HAP-1 (cell line): ENCODE data around the gene JPH2.

Source experiments
- DNase-seq, 2 experiments: peaks; one replicate each; pipeline ENCODE4 v3.0.0-alpha.2; 2016 to 2020; ENCODE audit warnings: low spot score in 2 of 2
- H3K27me3 ChIP-seq: fragments of 250-450 bp; sonication (Bioruptor Pico); 2 replicates; pipeline ENCODE4 v1.5.1; 2020; ENCODE audit warnings: low read depth, mild to moderate bottlenecking, moderate library complexity
- H3K36me3 ChIP-seq: fragments of 250-450 bp; sonication (Bioruptor Pico); replicated peaks from 2 replicates; pipeline ENCODE4 v1.5.1; 2020; ENCODE audit warnings: mild to moderate bottlenecking
- H3K4me1 ChIP-seq: fragments of 250-450 bp; sonication (Bioruptor Pico); 2 replicates; pipeline ENCODE4 v1.5.1; 2020; ENCODE audit warnings: mild to moderate bottlenecking
- H3K4me3 ChIP-seq: fragments of 250-450 bp; sonication (Bioruptor Pico); 2 replicates; pipeline ENCODE4 v1.5.1; 2020; ENCODE audit warnings: mild to moderate bottlenecking, moderate library complexity
- H3K9me3 ChIP-seq: fragments of 250-450 bp; sonication (Bioruptor Pico); 2 replicates; pipeline ENCODE4 v1.5.1; 2020; ENCODE audit warnings: mild to moderate bottlenecking, moderate library complexity
- in situ Hi-C: fragments of 300-500 bp; cut with MboI; formaldehyde crosslinking; loops from 3 replicates; pipeline ENCODE4 v1.14.3; 2020; ENCODE audit warnings: low sequenced_read_pairs, inconsistent platforms, mixed read lengths

The JPH2 gene

GRCh38 chr20:44173116-44173515 lies 13.9 kb downstream of the JPH2 start:
- Histone ChIP-seq H3K4me3 (no peak overlapping the region), H3K27me3 (peaks cover 32% of the 10 kb centered on the region), H3K36me3 (no peaks in the 10 kb centered on the region), H3K9me3 (no peaks in the 10 kb centered on the region), H3K4me1 (no peaks in the 10 kb centered on the region)
- in situ Hi-C loops, result no loop called here
- DNase-seq, result no peak

GRCh38 chr20:44172572-44172950 lies 14.4 kb downstream of the JPH2 start:
- in situ Hi-C loops, result no loop called here
- Histone ChIP-seq H3K27me3 (peaks cover 32% of the 10 kb centered on the region), H3K4me3 (no peak overlapping the region), H3K36me3 (no peaks in the 10 kb centered on the region), H3K9me3 (no peaks in the 10 kb centered on the region), H3K4me1 (no peaks in the 10 kb centered on the region)
- DNase-seq, result no peak

GRCh38 chr20:44171775-44172571 lies 15.0 kb downstream of the JPH2 start:
- no peaks in the 10 kb centered on the region for H3K9me3 ChIP-seq
- in situ Hi-C loops, result no loop called here
- H3K4me3 ChIP-seq, result no peak overlapping the region
- no peaks in the 10 kb centered on the region for H3K4me1 ChIP-seq
- DNase-seq, result no peak
- no peaks in the 10 kb centered on the region for H3K36me3 ChIP-seq
- H3K27me3 ChIP-seq, result peaks cover 32% of the 10 kb centered on the region

GRCh38 chr20:44170816-44171410 lies 16.1 kb downstream of the JPH2 start:
- in situ Hi-C loops, result no loop called here
- no peak overlapping the region for H3K4me3 ChIP-seq

GRCh38 chr20:44167736-44168135 lies 19.3 kb downstream of the JPH2 start:
- in situ Hi-C loops, result no loop called here
- Histone ChIP-seq H3K9me3 (no peaks in the 10 kb centered on the region), H3K36me3 (no peaks in the 10 kb centered on the region), H3K4me1 (no peaks in the 10 kb centered on the region), H3K27me3 (peaks cover 30% of the 10 kb centered on the region), H3K4me3 (no peak overlapping the region)
- DNase-seq, result no peak

More at GRCh38 chr20:44170816-44171410, 16.1 kb downstream of the JPH2 start:
- Histone ChIP-seq H3K27me3 (peaks cover 32% of the 10 kb centered on the region), H3K4me1 (no peaks in the 10 kb centered on the region), H3K9me3 (no peaks in the 10 kb centered on the region), H3K36me3 (no peaks in the 10 kb centered on the region)
- no peak for DNase-seq

GRCh38 chr20:44166477-44166876 lies 20.5 kb downstream of the JPH2 start:
- Histone ChIP-seq H3K36me3 (no peaks in the 10 kb centered on the region), H3K4me3 (no peak overlapping the region), H3K27me3 (peaks cover 17% of the 10 kb centered on the region), H3K4me1 (no peaks in the 10 kb centered on the region), H3K9me3 (no peaks in the 10 kb centered on the region)
- DNase-seq, result no peak
- in situ Hi-C loops, result no loop called here

- H3K4me1 ChIP-seq, result no peaks in the 10 kb centered on the region
- no peaks in the 10 kb centered on the region for H3K9me3 ChIP-seq
- no peaks in the 10 kb centered on the region for H3K36me3 ChIP-seq
- no peak overlapping the region for H3K4me3 ChIP-seq
- no peak for DNase-seq
- in situ Hi-C loops, result no loop called here
- peaks cover 12% of the 10 kb centered on the region for H3K27me3 ChIP-seq
Observed at GRCh38 chr20:44166008-44166407, 21.0 kb downstream of the JPH2 start.

GRCh38 chr20:44160133-44160532 lies 26.9 kb downstream of the JPH2 start:
- in situ Hi-C loops, result no loop called here
- H3K4me3 ChIP-seq, result no peak overlapping the region
- no peak for DNase-seq
- no peaks in the 10 kb centered on the region; the same call in 1 of the 2 replicates for H3K27me3 ChIP-seq
- H3K9me3 ChIP-seq, result no peaks in the 10 kb centered on the region
- no peaks in the 10 kb centered on the region for H3K36me3 ChIP-seq
- no peaks in the 10 kb centered on the region for H3K4me1 ChIP-seq

- Histone ChIP-seq H3K4me1 (no peaks in the 10 kb centered on the region), H3K4me3 (no peak overlapping the region), H3K36me3 (no peaks in the 10 kb centered on the region), H3K27me3 (no peaks in the 10 kb centered on the region; the same call in 1 of the 2 replicates), H3K9me3 (no peaks in the 10 kb centered on the region)
- in situ Hi-C loops, result no loop called here
- no peak for DNase-seq
Observed at GRCh38 chr20:44159711-44160110, 27.3 kb downstream of the JPH2 start.

GRCh38 chr20:44159125-44159524 lies 27.9 kb downstream of the JPH2 start:
- Histone ChIP-seq H3K9me3 (no peaks in the 10 kb centered on the region), H3K36me3 (no peaks in the 10 kb centered on the region), H3K4me3 (no peak overlapping the region), H3K4me1 (no peaks in the 10 kb centered on the region), H3K27me3 (no peaks in the 10 kb centered on the region; the same call in 1 of the 2 replicates)
- in situ Hi-C loops, result no loop called here
- DNase-seq, result no peak

- Histone ChIP-seq H3K27me3 (no peaks in the 10 kb centered on the region), H3K4me3 (no peak overlapping the region), H3K9me3 (no peaks in the 10 kb centered on the region), H3K4me1 (no peaks in the 10 kb centered on the region), H3K36me3 (no peaks in the 10 kb centered on the region)
- no peak for DNase-seq
- in situ Hi-C loops, result no loop called here
Observed at GRCh38 chr20:44157061-44157460, 29.9 kb downstream of the JPH2 start.

- Histone ChIP-seq H3K4me3 (no peak overlapping the region), H3K4me1 (no peaks in the 10 kb centered on the region), H3K36me3 (no peaks in the 10 kb centered on the region), H3K27me3 (no peaks in the 10 kb centered on the region), H3K9me3 (no peaks in the 10 kb centered on the region; the same call in 1 of the 2 replicates)
- in situ Hi-C loops, result no loop called here
- no peak for DNase-seq
Observed at GRCh38 chr20:44154521-44155001, 32.4 kb downstream of the JPH2 start.

GRCh38 chr20:44153636-44154043 lies 33.3 kb downstream of the JPH2 start:
- DNase-seq, result no peak
- in situ Hi-C loops, result no loop called here
- H3K9me3 ChIP-seq, result no peaks in the 10 kb centered on the region; the same call in 1 of the 2 replicates

GRCh38 chr20:44151621-44152416 lies 35.2 kb downstream of the JPH2 start:
- in situ Hi-C loops, result no loop called here
- no peak for DNase-seq
- H3K4me1 ChIP-seq, result no peaks in the 10 kb centered on the region
- no peaks in the 10 kb centered on the region; the same call in 1 of the 2 replicates for H3K9me3 ChIP-seq
- no peaks in the 10 kb centered on the region for H3K36me3 ChIP-seq
- no peak overlapping the region for H3K4me3 ChIP-seq
- H3K27me3 ChIP-seq, result no peaks in the 10 kb centered on the region

More at GRCh38 chr20:44153636-44154043, 33.3 kb downstream of the JPH2 start:
- H3K27me3 ChIP-seq, result no peaks in the 10 kb centered on the region
- no peaks in the 10 kb centered on the region for H3K4me1 ChIP-seq
- no peaks in the 10 kb centered on the region for H3K36me3 ChIP-seq
- H3K4me3 ChIP-seq, result no peak overlapping the region
